ENCODE data around the gene SCN10A. TPM values are rescaled to one million over a fixed set of nuclear protein-coding genes. Genes with fewer than 3 reads are reported as not detected.

SCN10A gene
- total RNA-seq, 1 experiment from 2014 or later: not detected

- TF ChIP-seq, protein P1, sequence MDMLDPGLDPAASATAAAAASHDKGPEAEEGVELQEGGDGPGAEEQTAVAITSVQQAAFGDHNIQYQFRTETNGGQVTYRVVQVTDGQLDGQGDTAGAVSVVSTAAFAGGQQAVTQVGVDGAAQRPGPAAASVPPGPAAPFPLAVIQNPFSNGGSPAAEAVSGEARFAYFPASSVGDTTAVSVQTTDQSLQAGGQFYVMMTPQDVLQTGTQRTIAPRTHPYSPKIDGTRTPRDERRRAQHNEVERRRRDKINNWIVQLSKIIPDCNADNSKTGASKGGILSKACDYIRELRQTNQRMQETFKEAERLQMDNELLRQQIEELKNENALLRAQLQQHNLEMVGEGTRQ (CRISPR knock-in tag; IDR thresholded peaks at IDR 0.05): no peak
- TF ChIP-seq MXD4 (CRISPR knock-in tag; IDR thresholded peaks at IDR 0.05; ENCODE audit: borderline replicate concordance) (no peak), ELF4 (CRISPR knock-in tag; IDR thresholded peaks at IDR 0.05; ENCODE audit: low read depth) (no peak), ZNF317 (CRISPR knock-in tag; IDR thresholded peaks at IDR 0.05; ENCODE audit: borderline replicate concordance, low read depth) (no peak), ZNF423 (CRISPR knock-in tag; IDR thresholded peaks at IDR 0.05) (no peak), CREB1 (CRISPR knock-in tag; IDR thresholded peaks at IDR 0.05) (no peak)
- TF ChIP-seq, protein P2, sequence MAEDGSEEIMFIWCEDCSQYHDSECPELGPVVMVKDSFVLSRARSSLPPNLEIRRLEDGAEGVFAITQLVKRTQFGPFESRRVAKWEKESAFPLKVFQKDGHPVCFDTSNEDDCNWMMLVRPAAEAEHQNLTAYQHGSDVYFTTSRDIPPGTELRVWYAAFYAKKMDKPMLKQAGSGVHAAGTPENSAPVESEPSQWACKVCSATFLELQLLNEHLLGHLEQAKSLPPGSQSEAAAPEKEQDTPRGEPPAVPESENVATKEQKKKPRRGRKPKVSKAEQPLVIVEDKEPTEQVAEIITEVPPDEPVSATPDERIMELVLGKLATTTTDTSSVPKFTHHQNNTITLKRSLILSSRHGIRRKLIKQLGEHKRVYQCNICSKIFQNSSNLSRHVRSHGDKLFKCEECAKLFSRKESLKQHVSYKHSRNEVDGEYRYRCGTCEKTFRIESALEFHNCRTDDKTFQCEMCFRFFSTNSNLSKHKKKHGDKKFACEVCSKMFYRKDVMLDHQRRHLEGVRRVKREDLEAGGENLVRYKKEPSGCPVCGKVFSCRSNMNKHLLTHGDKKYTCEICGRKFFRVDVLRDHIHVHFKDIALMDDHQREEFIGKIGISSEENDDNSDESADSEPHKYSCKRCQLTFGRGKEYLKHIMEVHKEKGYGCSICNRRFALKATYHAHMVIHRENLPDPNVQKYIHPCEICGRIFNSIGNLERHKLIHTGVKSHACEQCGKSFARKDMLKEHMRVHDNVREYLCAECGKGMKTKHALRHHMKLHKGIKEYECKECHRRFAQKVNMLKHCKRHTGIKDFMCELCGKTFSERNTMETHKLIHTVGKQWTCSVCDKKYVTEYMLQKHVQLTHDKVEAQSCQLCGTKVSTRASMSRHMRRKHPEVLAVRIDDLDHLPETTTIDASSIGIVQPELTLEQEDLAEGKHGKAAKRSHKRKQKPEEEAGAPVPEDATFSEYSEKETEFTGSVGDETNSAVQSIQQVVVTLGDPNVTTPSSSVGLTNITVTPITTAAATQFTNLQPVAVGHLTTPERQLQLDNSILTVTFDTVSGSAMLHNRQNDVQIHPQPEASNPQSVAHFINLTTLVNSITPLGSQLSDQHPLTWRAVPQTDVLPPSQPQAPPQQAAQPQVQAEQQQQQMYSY (CRISPR knock-in tag; IDR thresholded peaks at IDR 0.05): no peak
Measured at GRCh38 chr3:38722781-38723568, 93.0 kb downstream of the SCN10A start (continued).

DNA sequence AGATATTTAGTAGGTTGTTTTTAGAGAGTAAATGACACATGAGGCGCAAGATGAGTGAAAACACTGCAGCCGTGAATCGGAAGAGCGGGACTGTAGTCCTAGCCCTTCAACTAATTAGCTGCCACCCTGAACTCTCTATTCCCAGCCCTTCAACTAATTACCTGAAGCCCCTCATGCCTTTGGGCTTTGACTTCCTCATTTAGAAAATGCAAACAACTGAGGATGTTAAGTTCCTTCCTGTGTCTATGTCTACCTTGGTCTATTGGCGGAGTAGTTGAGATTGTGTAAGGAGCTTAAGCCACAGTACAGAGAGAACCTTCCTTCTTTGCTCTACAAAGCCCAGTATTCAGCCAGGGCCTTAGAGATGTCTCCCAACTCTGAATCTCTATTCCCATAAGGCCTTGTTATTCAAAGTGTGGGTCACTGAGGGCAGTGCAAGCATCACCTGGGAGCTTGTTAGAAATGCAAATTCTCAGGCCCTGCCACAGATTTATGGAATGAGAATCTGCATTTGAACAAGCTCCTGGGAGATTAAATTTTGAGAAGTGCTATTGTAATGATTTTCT, 94.7 kb downstream of the SCN10A start:
- CTCF ChIA-PET: interaction anchor here (2.4 to 2.6 kb wide), 2 partner anchors 18 to 279 kb away, joined by 11 to 15 read pairs; no protein-coding TSS in a partner anchor
- Mint-ChIP-seq H3K27ac (no peak overlapping the region), H3K4me1 (peaks cover 21% of the 10 kb centered on the region), H3K27me3 (ENCODE audit: low read depth) (no peaks in the 10 kb centered on the region), H3K4me3 (no peak overlapping the region), H3K36me3 (no peaks in the 10 kb centered on the region), H3K9me3 (no peaks in the 10 kb centered on the region)
- TF ChIP-seq ZSCAN18 (CRISPR knock-in tag; IDR thresholded peaks at IDR 0.05): no peak
- ATAC-seq (peak; percentile 82), DNase-seq (ENCODE audit: low spot score) (no peak)
- POLR2A ChIA-PET: no interaction called here

GRCh38 chr3:38720465-38720864, 95.6 kb downstream of the SCN10A start:
- no peak for TF ChIP-seq CBFB (CRISPR knock-in tag; IDR thresholded peaks at IDR 0.05; ENCODE audit: low read depth)
- TF ChIP-seq EMX1 (CRISPR knock-in tag; IDR thresholded peaks at IDR 0.05): no peak
- H3K36me3 Mint-ChIP-seq: no peaks in the 10 kb centered on the region
- H3K9me3 Mint-ChIP-seq: no peaks in the 10 kb centered on the region
- H3K4me3 Mint-ChIP-seq: no peak overlapping the region
- POLR2A ChIA-PET: interaction anchor here (0.8 kb wide), 1 partner anchor 279 kb away, joined by 3 read pairs; no protein-coding TSS in a partner anchor
- no peak overlapping the region for H3K27ac Mint-ChIP-seq
- H3K4me1 Mint-ChIP-seq: peaks cover 20% of the 10 kb centered on the region
- H3K27me3 Mint-ChIP-seq (ENCODE audit: low read depth): no peaks in the 10 kb centered on the region
- ATAC-seq (peak; percentile 23; the same call in 1 of the 2 replicates), DNase-seq (ENCODE audit: low spot score) (no peak)
- CTCF ChIA-PET: interaction anchor here (0.7 to 2.6 kb wide), 6 partner anchors 17 to 415 kb away, joined by 3 to 15 read pairs (median 4); no protein-coding TSS in a partner anchor

DNA sequence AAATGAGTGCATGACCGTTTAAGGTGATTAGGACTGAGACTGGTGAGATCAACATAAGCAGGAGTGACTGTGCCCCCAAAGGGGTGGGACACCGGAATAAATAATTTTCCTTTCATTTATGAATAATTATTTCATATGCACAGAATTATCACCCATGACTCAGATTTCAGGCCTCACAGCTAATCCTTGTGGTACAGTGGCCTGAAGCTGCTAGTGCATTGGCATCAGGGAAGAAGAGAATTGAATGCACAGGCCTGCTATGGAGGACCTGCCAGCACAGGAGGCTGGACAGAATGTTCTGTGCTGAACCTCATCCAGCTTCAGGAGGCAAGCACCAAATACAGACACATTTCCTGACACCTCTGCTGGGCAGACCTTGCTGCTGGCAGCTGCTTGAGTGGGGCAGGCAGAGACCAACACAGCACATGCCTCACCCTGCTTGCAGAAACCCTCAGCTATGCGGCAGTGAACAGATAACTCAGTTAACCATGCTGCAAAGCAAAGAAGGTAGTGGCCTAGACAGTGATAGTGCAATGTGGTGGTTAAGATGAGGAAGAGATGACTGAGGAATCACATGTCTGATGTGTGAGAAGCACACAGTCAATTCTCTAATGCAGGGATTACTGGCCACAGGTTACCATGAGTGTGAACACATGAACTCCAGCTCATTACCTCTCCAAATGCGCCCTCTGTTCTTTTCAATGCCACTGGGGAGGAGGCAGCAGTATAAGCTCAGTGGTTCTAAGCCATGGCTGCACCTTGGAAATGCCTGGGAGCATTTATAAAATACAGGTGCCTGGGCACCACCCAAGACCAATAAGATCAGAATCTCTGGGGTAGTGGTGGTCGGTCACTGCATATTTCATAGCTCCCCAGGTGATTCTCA, 98.4 kb downstream of the SCN10A start:
- no peak overlapping the region for H3K4me3 Mint-ChIP-seq
- POLR2A ChIA-PET: no interaction called here
- no peak overlapping the region for H3K27ac Mint-ChIP-seq
- peaks cover 20% of the 10 kb centered on the region for H3K4me1 Mint-ChIP-seq
- no peaks in the 10 kb centered on the region for H3K9me3 Mint-ChIP-seq
- ATAC-seq (no peak), DNase-seq (ENCODE audit: low spot score) (no peak)
- CTCF ChIA-PET: interaction anchor here (1.0 to 1.1 kb wide), 2 partner anchors 21 to 282 kb away, joined by 3 to 4 read pairs; no protein-coding TSS in a partner anchor
- no peaks in the 10 kb centered on the region for H3K36me3 Mint-ChIP-seq
- TF ChIP-seq JUN (CRISPR knock-in tag; IDR thresholded peaks at IDR 0.05): no peak
- no peak for TF ChIP-seq STAT6 (CRISPR knock-in tag; conservative IDR thresholded peaks at IDR 0.05; ENCODE audit: low read depth)
- TF ChIP-seq OVOL2 (CRISPR knock-in tag; IDR thresholded peaks at IDR 0.05; ENCODE audit: borderline replicate concordance): no peak
- no peak for TF ChIP-seq MAX (CRISPR knock-in tag; IDR thresholded peaks at IDR 0.05)
- TF ChIP-seq E2F1 (CRISPR knock-in tag; IDR thresholded peaks at IDR 0.05): no peak
- no peaks in the 10 kb centered on the region; the same call in 1 of the 2 replicates for H3K27me3 Mint-ChIP-seq (ENCODE audit: low read depth)
